Umbilical cord (tissue), 2 donors: Measurements from ENCODE around the gene KCNIP4. TPM values are rescaled to one million over a fixed set of nuclear protein-coding genes. Genes with fewer than 3 reads are reported as not detected.

Source experiments
- DNase-seq: peaks from one replicate; pipeline ENCODE4 v3.0.0-alpha.2; 2015; ENCODE audit warnings: low spot score
- total RNA-seq: library from RNA; depleted of rRNA; stranded (reverse); fragments of >200 nt; gene quantifications from one replicate; pipeline ENCODE4 v1.2.3, GENCODE V29; 2014; ENCODE audit warnings: low replicate concordance; ENCODE audit not compliant: insufficient read depth

Gene KCNIP4
- total RNA-seq, 1 donor from 2014 or later = 9.1 TPM

DNA sequence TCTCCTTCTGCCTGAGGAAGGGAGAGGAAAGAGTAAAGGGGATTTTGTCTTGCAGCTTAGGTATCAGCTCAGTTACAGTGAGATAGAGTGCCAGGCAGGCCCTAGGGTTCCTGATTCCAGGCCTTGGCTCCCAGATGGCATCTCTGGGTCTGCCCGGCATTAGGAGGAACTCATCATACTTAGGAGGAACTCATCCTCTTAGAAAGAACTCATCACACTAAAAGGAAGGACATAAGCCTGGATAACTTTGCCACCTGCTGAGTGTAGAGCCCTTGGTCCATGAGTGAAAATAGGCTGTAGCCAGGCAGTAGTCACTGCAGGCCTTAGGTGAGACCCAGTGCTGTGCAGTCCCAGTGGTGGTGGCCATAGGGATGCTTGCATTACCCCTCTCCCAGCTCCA, 881.2 kb downstream of the KCNIP4 start:
- DNase-seq = no peak

- DNase-seq = no peak
These were observed 886.7 kb downstream of the KCNIP4 start for GRCh38 chr4:21061902-21062301.

- peak; percentile 78 for DNase-seq
These were observed 902.4 kb downstream of the KCNIP4 start for GRCh38 chr4:21046141-21046540.

- DNase-seq = no peak
These were observed 903.5 kb downstream of the KCNIP4 start for GRCh38 chr4:21045119-21045518.

DNA sequence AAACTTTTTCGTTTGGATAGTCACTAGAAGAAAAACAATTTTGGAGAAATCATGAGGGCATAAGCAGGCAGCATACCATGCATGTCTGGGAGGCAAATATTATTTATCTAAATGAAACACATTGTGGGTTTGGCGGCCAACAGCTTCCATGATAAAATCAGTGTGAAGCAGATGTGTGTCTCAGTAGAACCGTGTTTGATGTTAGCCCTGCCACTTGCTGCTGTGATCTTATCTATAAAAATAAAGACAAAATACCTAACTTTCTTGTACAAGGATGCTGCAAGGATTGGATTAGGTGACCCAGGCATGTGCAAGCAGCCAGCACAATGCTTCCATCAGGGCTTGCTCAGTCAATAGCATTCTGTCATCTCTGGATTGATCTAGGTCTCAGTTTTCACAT, 906.9 kb downstream of the KCNIP4 start:
- no peak for DNase-seq

- DNase-seq = no peak
These were observed 913.8 kb downstream of the KCNIP4 start for GRCh38 chr4:21034728-21035127.

DNA sequence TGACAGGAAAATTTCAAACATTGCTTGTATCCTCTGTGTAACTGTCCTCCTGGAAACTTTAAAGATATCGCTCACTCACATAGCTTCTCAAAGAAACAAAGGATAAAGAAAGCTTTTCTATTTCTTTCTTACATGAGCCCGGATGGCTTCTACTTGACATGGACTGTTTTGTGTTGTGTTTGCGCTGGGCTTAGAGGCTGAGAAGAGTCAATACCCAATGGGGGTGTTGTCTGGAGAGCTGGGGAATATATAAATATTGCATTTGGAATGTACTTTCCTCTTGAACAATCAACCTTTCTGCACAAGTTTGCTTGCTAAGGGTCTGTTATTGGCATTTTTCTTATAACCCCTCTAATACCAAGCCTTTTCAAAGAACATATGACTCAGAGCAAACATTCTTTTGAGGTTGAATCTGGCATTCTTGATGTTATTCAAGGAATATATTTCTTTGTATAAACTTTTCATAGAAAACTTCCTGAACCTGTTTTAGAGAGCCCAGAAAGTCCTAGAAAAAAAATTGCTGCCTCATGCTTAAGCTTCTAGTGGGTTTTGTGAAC, 916.4 kb downstream of the KCNIP4 start:
- DNase-seq = peak; percentile 21

- no peak for DNase-seq
These were observed 929.8 kb downstream of the KCNIP4 start for GRCh38 chr4:21018817-21019216.

DNA sequence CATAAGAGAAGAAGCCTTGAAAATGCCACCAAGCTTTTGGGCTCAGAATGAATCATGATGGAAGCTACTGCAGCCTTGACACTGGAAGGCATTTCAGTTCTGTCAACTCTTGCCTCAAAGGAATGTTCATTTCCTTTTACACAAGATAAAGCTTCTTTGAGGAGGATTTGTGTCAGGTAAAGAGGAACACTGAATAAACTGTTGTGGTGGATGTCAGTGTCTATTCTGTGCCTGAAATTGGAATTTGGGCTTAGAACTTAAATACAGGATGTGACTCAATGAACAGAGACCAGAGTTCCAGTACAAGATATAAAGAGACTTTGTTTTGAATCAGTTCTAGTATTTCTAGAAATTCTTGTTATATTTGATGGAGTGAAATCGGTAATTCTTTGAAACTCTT, 935.1 kb downstream of the KCNIP4 start:
- no peak for DNase-seq

- DNase-seq = no peak
These were observed 935.7 kb downstream of the KCNIP4 start for GRCh38 chr4:21012851-21013331.

DNA sequence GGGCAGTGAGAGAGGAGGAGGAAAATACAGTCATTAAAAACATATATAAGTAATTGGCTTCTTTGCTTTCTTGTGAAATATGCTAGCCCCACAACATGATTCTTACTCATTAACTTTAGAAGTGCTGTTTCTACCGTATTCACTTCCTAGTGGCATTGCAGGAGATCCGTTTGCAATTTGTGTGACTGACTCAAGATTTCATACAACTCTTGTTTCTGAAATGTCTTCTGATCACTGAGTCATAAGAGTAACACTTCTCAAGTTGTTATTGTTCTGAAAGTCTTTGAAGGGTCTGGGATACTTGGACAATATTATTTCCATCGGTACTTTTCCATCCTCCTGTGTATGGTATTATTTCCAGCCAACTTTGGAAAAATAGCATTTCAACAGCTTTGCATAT, 937.5 kb downstream of the KCNIP4 start:
- no peak for DNase-seq

DNA sequence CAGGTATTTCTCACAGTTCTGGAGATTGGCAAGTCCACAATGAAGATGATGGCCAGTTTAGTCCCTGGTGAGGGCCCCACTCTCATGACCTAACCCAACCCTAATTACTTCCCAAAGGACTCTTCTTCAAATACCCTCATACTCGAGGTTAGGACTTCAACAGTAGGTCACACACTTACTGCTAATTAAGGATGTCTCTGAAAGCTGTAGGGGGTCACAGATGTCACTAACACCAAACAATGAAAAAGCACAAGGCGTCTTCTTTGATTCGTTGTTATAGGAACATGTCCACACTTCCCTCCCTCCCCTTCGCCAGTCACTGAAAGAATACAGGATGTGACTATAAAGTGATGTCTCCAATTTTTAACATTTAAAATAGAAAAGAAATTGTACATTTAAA, 938.6 kb downstream of the KCNIP4 start:
- no peak for DNase-seq

GRCh38 chr4:21005647-21006046, 942.9 kb downstream of the KCNIP4 start:
- DNase-seq = no peak

GRCh38 chr4:21002976-21003375, 945.6 kb downstream of the KCNIP4 start:
- DNase-seq = no peak

- no peak for DNase-seq
These were observed 946.3 kb downstream of the KCNIP4 start for GRCh38 chr4:21002286-21002685.

DNA sequence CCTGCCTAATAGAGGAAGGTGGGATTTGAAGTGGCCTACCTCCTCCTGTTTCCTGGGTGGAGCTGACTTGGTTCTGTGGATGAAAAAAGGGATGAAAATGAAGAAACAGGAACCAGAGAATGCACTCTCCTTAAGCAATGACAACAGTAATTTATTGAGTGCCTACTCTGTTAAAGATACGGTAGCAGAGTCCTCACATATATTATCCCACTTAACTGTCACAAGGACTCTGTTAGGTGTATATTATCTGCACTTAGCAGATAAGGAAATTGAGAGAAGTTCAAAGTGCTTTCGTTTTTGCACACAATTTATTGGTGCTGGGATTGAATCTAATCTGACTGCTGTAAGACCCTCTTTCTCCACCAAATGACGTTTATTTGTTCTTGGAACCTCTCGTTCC, 947.1 kb downstream of the KCNIP4 start:
- DNase-seq = peak; percentile 25

DNA sequence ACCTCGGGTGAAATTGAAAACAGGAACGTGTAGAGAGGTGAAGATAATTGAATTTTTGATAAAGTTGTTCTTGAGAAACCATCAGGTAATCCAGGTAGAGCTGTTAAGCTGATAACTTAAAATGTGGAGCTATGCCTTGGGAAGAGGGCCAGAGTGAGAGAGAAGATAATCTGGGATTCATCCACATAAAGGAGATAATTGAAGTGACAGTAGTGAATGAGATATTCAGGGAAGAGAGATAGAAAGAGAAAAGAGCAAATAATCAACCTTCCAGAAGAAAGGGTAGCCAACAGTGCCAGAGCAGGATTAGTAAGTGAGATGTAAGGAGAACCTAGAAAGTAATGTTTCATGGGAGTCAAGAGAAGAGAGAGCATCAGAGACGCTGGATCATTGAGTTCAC, 950.7 kb downstream of the KCNIP4 start:
- DNase-seq = no peak

DNA sequence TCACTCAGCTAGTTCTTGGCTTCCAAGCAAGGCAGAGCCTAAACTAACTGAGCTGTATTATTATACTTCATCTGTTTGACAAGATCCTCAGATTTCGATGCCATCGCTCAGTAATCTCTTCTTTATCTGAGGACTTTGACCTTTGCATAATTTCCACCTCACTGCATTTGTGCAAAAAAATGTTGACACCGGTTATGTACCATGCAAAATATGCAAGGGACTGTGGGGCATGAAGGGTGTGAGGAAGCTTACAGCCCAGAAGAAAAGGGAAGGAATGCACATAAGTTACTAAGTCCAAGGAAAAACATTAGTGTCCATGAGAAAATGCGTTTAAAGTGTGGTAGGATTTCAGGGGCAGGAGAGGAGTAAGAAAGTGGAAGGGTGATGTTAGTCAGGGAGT, 953.0 kb downstream of the KCNIP4 start:
- DNase-seq = no peak

GRCh38 chr4:20995015-20995414, 953.6 kb downstream of the KCNIP4 start:
- no peak for DNase-seq

- DNase-seq = no peak
These were observed 956.6 kb downstream of the KCNIP4 start for GRCh38 chr4:20992002-20992401.

DNA sequence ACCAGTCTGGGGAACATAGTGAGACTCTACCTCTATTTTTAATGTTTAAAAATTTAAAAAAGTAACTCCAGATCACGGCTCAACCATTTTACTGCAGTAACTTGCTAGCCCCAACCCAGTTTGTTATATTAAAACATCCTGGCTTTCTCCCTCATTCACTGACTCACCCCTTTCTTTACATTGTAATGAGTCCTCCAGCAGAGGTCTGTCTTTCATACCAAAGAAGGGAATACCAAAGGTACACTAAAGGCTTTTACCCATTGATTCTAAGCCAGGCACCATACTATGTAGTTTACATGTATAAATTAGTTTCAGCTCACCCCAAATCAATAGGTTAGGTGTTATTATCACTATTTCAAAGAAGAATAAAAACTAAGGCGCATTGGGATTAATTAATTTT, 961.4 kb downstream of the KCNIP4 start:
- no peak for DNase-seq

DNA sequence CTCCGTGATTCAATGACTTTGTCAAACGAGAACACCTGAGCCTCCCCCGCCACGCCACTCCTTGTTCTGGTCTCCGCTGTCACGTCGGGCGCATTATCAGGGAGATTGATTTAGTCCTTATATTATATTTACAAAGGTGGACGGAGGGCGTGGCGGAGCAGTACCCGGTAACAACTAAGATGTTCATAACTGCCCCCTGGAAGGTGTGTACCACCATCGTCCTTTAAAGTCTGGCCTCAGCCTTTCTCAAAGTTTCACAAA, 964.1 kb downstream of the KCNIP4 start:
- no peak for DNase-seq

GRCh38 chr4:20983763-20984575, 964.6 kb downstream of the KCNIP4 start:
- peak; percentile 53 for DNase-seq

GRCh38 chr4:20982544-20982943, 966.0 kb downstream of the KCNIP4 start:
- DNase-seq = no peak
